IPS-15b (cell line): ENCODE results near the gene LGR6.
A peak's percentile ranks its signal among the peaks of the same experiment; 100 is the strongest.

Experiments
- H3K27me3 ChIP-seq: one replicate; pipeline ENCODE4 v1.6.1; 2013; ENCODE audit warnings: low read length; ENCODE audit not compliant: control insufficient read depth, insufficient read depth
- H3K36me3 ChIP-seq: one replicate; pipeline ENCODE4 v1.6.1; 2013; ENCODE audit warnings: low read length; ENCODE audit not compliant: control insufficient read depth, insufficient read depth
- H3K4me1 ChIP-seq: one replicate; pipeline ENCODE4 v1.6.1; 2013; ENCODE audit warnings: mild to moderate bottlenecking, low read length; ENCODE audit not compliant: control insufficient read depth, insufficient read depth
- H3K4me3 ChIP-seq: one replicate; pipeline ENCODE4 v1.5.1; 2013; ENCODE audit warnings: low read depth, low read length
- H3K9ac ChIP-seq: one replicate; pipeline ENCODE4 v1.6.1; 2013; ENCODE audit warnings: low read depth, mild to moderate bottlenecking, low read length
- H3K9me3 ChIP-seq: one replicate; pipeline ENCODE4 v1.6.1; 2013; ENCODE audit warnings: mild to moderate bottlenecking, low read length; ENCODE audit not compliant: control insufficient read depth, insufficient read depth

Gene LGR6

DNA sequence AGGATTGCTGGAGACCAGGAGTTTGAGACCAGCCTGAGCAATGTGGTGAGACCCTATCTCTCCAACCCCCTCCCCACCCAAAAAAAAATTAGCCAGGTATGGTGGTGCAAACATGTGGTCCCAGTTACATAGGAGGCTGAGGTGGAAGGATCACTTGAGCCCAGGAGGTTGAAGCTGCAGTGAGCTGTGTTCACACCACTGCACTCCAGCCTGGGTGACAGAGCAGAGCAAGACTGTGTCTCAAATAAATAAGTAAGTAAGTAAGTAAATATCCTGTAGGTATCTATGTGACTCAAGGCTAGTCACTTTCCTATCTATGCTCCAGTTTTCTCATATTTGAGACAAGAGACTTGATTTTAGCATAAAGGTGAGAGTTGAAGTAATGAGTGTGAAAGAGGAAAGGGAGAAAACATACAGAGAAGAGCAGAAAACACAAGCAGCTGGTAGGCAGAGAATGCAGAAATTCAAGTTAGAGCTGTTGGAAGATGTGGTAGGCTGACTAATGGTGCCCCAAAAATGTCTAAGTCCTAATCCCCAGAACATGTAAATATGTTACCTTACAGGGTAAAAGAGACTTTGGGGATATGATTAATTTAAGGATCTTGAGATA, 162.4 kb downstream of the LGR6 start:
- Histone ChIP-seq H3K36me3 (no peaks in the 10 kb centered on the region), H3K9me3 (no peaks in the 10 kb centered on the region), H3K9ac (no peak overlapping the region), H3K27me3 (no peaks in the 10 kb centered on the region), H3K4me3 (no peak overlapping the region), H3K4me1 (peaks cover 3% of the 10 kb centered on the region)

DNA sequence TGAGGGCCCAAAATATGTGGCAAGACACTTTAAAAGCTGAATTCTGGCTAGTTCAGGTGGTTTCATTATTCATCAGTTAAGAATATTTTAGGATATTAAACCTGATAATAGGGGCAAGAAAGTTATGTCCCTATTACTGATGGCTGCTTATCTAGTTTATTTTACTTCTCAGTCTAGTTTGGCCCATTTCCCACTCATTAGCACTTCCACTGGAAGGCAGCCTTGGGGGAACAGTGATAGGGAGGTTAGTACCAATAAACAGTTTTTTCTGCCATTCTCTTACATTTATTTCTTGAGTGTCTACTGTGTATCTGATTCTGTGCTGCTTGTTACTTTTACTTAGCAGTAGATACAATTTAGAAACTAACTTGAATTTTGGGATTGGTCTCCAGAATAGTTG, 163.9 kb downstream of the LGR6 start:
- H3K4me3 ChIP-seq = no peak overlapping the region
- H3K4me1 ChIP-seq = peaks cover 17% of the 10 kb centered on the region
- no peaks in the 10 kb centered on the region for H3K36me3 ChIP-seq
- H3K9me3 ChIP-seq = no peaks in the 10 kb centered on the region
- no peak overlapping the region for H3K9ac ChIP-seq
- H3K27me3 ChIP-seq = no peaks in the 10 kb centered on the region

DNA sequence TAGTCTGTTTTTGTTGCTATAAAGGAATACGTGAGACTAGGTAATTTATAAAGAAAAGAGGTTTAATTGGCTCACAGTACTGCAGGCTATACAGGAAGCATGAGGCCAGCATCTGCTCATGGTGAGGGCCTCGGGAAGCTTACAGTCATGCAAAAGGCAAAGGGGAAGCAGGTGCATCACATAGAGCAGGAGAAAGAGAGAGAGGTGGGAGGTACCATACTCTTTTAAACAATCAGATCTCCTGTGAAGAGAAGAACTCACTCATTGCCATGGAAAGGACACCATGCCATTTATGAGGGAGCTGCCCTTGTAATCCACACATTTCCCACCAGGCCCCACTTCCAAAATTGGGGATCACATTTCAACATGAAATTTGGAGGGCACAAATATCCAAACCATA, 167.6 kb downstream of the LGR6 start:
- no peaks in the 10 kb centered on the region for H3K27me3 ChIP-seq
- H3K9me3 ChIP-seq = no peaks in the 10 kb centered on the region
- H3K36me3 ChIP-seq = no peaks in the 10 kb centered on the region
- H3K4me1 ChIP-seq = peaks cover 29% of the 10 kb centered on the region
- peak overlapping the region; percentile 23 for H3K4me3 ChIP-seq
- H3K9ac ChIP-seq = no peak overlapping the region

DNA sequence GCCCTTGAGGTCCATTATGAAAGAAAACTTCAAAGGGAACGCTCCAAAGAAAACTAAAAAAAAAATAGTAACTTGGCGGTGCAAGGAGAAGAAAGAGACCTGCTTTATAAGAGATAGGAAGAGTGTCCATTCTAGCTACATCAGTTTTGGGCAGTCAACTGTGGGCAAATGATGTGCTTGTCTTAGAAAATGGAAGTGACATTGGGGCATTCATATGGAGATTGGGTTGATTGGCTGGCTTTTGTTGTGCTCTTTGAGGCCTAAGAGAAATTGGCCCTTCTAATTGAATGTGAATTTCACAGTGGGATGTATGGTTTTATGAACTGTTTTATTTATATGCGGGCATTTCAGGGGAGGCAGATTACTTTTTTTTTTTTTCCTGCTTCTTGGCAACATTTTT, 168.1 kb downstream of the LGR6 start:
- peaks cover 29% of the 10 kb centered on the region for H3K4me1 ChIP-seq
- no peaks in the 10 kb centered on the region for H3K9me3 ChIP-seq
- peak overlapping the region; percentile 55 for H3K9ac ChIP-seq
- peak overlapping the region; percentile 23 for H3K4me3 ChIP-seq
- H3K27me3 ChIP-seq = no peaks in the 10 kb centered on the region
- H3K36me3 ChIP-seq = no peaks in the 10 kb centered on the region

DNA sequence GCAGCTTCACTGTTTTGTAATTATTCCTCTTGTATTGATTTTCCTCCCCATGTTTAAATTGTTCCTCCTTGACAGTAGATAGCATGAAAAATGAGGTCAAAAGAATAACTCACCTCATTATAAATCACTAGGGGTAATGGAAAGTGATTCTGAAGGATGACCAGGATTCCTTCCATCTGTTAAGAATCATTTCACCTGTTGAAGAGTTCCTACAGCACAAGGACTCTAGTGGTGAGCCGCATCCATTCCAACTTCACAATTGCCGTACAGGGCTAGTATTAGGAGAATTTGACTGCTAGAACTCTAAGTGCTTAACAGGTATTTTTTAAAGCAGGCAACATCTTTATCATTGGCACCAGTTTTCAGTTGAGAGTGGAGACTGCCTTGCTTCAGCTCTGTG, 168.6 kb downstream of the LGR6 start:
- peak overlapping the region; percentile 10 for H3K4me3 ChIP-seq
- no peaks in the 10 kb centered on the region for H3K36me3 ChIP-seq
- no peaks in the 10 kb centered on the region for H3K27me3 ChIP-seq
- peak overlapping the region; percentile 55 for H3K9ac ChIP-seq
- H3K4me1 ChIP-seq = peaks cover 29% of the 10 kb centered on the region
- H3K9me3 ChIP-seq = no peaks in the 10 kb centered on the region

DNA sequence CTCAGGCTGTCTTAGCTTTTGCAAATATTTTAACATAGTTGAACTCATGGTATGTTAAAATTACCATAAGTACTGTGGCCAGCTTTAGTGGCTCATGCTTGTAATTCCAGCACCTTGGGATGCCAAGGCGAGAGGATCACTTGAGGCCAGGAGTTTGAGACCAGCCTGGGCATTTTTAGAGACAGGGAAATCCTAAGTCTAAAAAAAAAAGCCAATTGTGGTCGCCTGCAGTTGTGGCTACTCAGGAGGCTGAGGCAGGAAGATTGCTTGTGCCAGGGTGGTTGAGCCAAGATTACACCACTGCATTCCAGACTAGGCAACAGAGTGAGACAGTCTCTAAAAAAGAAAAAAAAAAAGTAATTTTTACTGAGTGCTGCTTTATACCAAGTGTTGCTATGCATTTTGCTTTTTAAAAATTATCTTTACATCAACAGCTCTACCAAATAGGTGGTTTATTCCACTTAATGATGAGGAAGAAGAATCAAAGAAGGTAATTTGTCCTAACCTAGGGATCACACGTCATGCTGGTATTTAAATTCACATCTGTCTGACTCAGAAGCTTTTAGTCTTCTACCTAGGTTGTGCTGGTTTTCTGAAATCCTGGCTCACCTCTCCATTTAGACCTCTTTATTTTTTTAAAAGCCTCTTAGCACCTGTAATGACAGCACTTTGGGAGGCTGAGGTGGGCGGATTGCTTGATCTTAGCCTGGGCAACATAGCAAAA, 171.7 kb downstream of the LGR6 start:
- no peak overlapping the region for H3K9ac ChIP-seq
- no peaks in the 10 kb centered on the region for H3K9me3 ChIP-seq
- no peak overlapping the region for H3K4me3 ChIP-seq
- H3K36me3 ChIP-seq = no peaks in the 10 kb centered on the region
- peaks cover 26% of the 10 kb centered on the region for H3K4me1 ChIP-seq
- H3K27me3 ChIP-seq = no peaks in the 10 kb centered on the region

DNA sequence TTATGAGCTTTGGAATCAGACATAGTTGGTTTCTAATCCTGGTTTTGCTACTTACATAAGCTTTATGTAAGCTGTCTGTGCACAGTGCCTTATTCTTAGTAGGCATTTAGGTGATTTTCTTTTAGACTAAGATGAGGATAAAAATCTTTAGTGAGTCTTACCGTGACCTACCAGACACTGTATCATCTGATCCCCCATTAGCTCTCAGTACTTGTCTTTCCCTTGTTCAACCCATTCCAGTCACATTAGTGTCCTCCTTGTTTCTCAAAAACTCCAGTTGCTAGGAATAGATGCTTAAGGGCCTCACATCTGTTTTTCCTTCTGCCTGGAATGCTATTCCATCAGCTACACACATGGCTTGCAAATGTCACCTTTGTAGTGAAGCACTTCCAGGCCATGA, 173.7 kb downstream of the LGR6 start:
- Histone ChIP-seq H3K36me3 (no peaks in the 10 kb centered on the region), H3K9ac (no peak overlapping the region), H3K4me1 (peaks cover 15% of the 10 kb centered on the region), H3K9me3 (no peaks in the 10 kb centered on the region), H3K4me3 (no peak overlapping the region), H3K27me3 (no peaks in the 10 kb centered on the region)
